GM23338 (cell line): Measurements from ENCODE around the gene ABCB8. TPM values are rescaled to one million over a fixed set of nuclear protein-coding genes. Genes with fewer than 3 reads are reported as not detected.

Experiments
- ATAC-seq: fragments of 200-7000 bp; cut with Tn5 transposase; 3 replicates; pipeline ENCODE4 v1.9.1; 2020
- DNase-seq: peaks from one replicate; pipeline ENCODE4 v3.0.0-alpha.2; 2015; ENCODE audit warnings: low spot score
- H2AFZ ChIP-seq: fragments of 200-600 bp; sonication (generic); 2 replicates; pipeline ENCODE4 v1.8.0; 2016; ENCODE audit warnings: antibody characterized with exemption, mild to moderate bottlenecking, moderate library complexity
- H3F3A ChIP-seq: fragments of 200-600 bp; sonication (generic); replicated peaks from 2 replicates; pipeline ENCODE4 v1.8.0; 2017; ENCODE audit warnings: antibody characterized with exemption, mixed run types, low read depth
- H3K27ac ChIP-seq: fragments of 200-600 bp; sonication (generic); 2 replicates; pipeline ENCODE4 v1.6.1; 2016; ENCODE audit warnings: low read depth
- H3K27me3 ChIP-seq: fragments of 200-600 bp; sonication (generic); 2 replicates; pipeline ENCODE4 v1.8.0; 2016; ENCODE audit warnings: mild to moderate bottlenecking, mixed run types, moderate library complexity; ENCODE audit not compliant: insufficient read depth
- H3K36me3 ChIP-seq: fragments of 200-600 bp; sonication (generic); 2 replicates; pipeline ENCODE4 v1.8.0; 2016; ENCODE audit warnings: mild to moderate bottlenecking; ENCODE audit not compliant: insufficient read depth
- H3K4me1 ChIP-seq: fragments of 200-600 bp; sonication (generic); 2 replicates; pipeline ENCODE4 v1.8.0; 2016; ENCODE audit warnings: mild to moderate bottlenecking, moderate library complexity; ENCODE audit not compliant: insufficient read depth
- H3K4me2 ChIP-seq: fragments of 200-600 bp; sonication (generic); 2 replicates; pipeline ENCODE4 v1.7.1; 2017; ENCODE audit warnings: mixed run types
- H3K4me3 ChIP-seq: fragments of 200-600 bp; sonication (generic); 2 replicates; pipeline ENCODE4 v1.6.1; 2016; ENCODE audit warnings: mixed run types
- H3K79me2 ChIP-seq: fragments of 200-600 bp; sonication (generic); replicated peaks from 2 replicates; pipeline ENCODE4 v1.8.0; 2017; ENCODE audit warnings: mild to moderate bottlenecking; ENCODE audit not compliant: insufficient read depth
- H3K9me2 ChIP-seq: fragments of 200-600 bp; sonication (generic); 2 replicates; pipeline ENCODE4 v1.8.0; 2017; ENCODE audit not compliant: insufficient read depth
- H4K20me1 ChIP-seq: fragments of 200-600 bp; sonication (generic); replicated peaks from 2 replicates; pipeline ENCODE4 v1.8.0; 2017; ENCODE audit warnings: mild to moderate bottlenecking; ENCODE audit not compliant: insufficient read depth
- H3K27ac Mint-ChIP-seq: 2 replicates; pipeline ENCODE4 v1.8.0; 2020; ENCODE audit warnings: inconsistent platforms, mild to moderate bottlenecking, moderate library complexity, mixed read lengths
- H3K27me3 Mint-ChIP-seq: 3 replicates; pipeline ENCODE4 v1.8.0; 2022; ENCODE audit warnings: low read depth, mild to moderate bottlenecking, moderate library complexity, mixed read lengths, inconsistent platforms; ENCODE audit not compliant: insufficient read depth, poor library complexity
- H3K36me3 Mint-ChIP-seq: 3 replicates; pipeline ENCODE4 v1.8.0; 2021; ENCODE audit warnings: low read depth, mild to moderate bottlenecking, inconsistent platforms, moderate library complexity, mixed read lengths
- H3K4me1 Mint-ChIP-seq: 3 replicates; pipeline ENCODE4 v1.8.0; 2020; ENCODE audit warnings: mild to moderate bottlenecking, inconsistent platforms, mixed read lengths
- H3K4me3 Mint-ChIP-seq: 3 replicates; pipeline ENCODE4 v1.8.0; 2021; ENCODE audit warnings: moderate library complexity, mild to moderate bottlenecking, inconsistent platforms, mixed read lengths
- H3K9me3 Mint-ChIP-seq: 3 replicates; pipeline ENCODE4 v1.8.0; 2020; ENCODE audit warnings: moderate library complexity, mild to moderate bottlenecking, inconsistent platforms, mixed read lengths
- CREB1 ChIP-seq: fragments of 250-450 bp; sonication (Bioruptor Pico); IDR thresholded peaks from 2 replicates; pipeline ENCODE4 v1.5.0; 2020; ENCODE audit warnings: low read depth, mild to moderate bottlenecking, moderate library complexity
- EZH2phosphoT487 ChIP-seq: fragments of 200-600 bp; sonication (generic); IDR thresholded peaks from one replicate; pipeline ENCODE4 v1.8.1; 2018; ENCODE audit warnings: antibody characterized with exemption; ENCODE audit not compliant: unreplicated experiment
- JUNB ChIP-seq: IDR thresholded peaks from one replicate; pipeline ENCODE4 v1.6.1; 2016; ENCODE audit warnings: antibody characterized with exemption; ENCODE audit not compliant: unreplicated experiment
- NANOG ChIP-seq: IDR thresholded peaks from 2 replicates; pipeline ENCODE4 v1.6.1; 2016; ENCODE audit warnings: antibody characterized with exemption, borderline replicate concordance
- POLR2AphosphoS5 ChIP-seq: IDR thresholded peaks from 2 replicates; pipeline ENCODE4 v1.6.1; 2016; ENCODE audit warnings: antibody characterized with exemption, low read depth
- STAT1 ChIP-seq: IDR thresholded peaks from one replicate; pipeline ENCODE4 v1.6.1; 2016; ENCODE audit warnings: antibody characterized with exemption; ENCODE audit not compliant: unreplicated experiment
- ZNF114 ChIP-seq: fragments of 250-450 bp; sonication (Bioruptor Pico); IDR thresholded peaks from 2 replicates; pipeline ENCODE4 v1.5.0; 2020; ENCODE audit warnings: mild to moderate bottlenecking, moderate library complexity
- ZNF331 ChIP-seq: fragments of 250-450 bp; sonication (Bioruptor Pico); IDR thresholded peaks from 2 replicates; pipeline ENCODE4 v1.5.0; 2020; ENCODE audit warnings: low read depth, mild to moderate bottlenecking, moderate library complexity
- polyA plus RNA-seq: library from polyadenylated mRNA; unstranded; fragments of >200 nt; fragmentation: Nextera tagmentation; extraction: Ambion mirVana; gene quantifications from 2 replicates; pipeline ENCODE4 v1.2.1, GENCODE V29; 2016
- total RNA-seq: library from RNA; depleted of rRNA; stranded (reverse); fragments of >200 nt; shearing (Covaris generic); gene quantifications from 2 replicates; pipeline ENCODE4 v1.2.3, GENCODE V29; 2014
- TF ChIP-seq, protein P1 (sequence below): IDR thresholded peaks from one replicate; pipeline ENCODE4 v1.6.1; 2018; ENCODE audit warnings: antibody characterized with exemption; ENCODE audit not compliant: unreplicated experiment
- TF ChIP-seq, protein P2 (sequence below): fragments of 250-450 bp; sonication (Bioruptor Pico); IDR thresholded peaks from 2 replicates; pipeline ENCODE4 v1.5.0; 2020; ENCODE audit warnings: mild to moderate bottlenecking, moderate library complexity
- TF ChIP-seq, protein P3 (sequence below): IDR thresholded peaks from 2 replicates; pipeline ENCODE4 v1.6.1; 2016; ENCODE audit warnings: antibody characterized with exemption

The ABCB8 gene
- total and polyA plus RNA-seq, 2 experiments from 2014 or later, result 11.4 to 27.1 TPM

DNA sequence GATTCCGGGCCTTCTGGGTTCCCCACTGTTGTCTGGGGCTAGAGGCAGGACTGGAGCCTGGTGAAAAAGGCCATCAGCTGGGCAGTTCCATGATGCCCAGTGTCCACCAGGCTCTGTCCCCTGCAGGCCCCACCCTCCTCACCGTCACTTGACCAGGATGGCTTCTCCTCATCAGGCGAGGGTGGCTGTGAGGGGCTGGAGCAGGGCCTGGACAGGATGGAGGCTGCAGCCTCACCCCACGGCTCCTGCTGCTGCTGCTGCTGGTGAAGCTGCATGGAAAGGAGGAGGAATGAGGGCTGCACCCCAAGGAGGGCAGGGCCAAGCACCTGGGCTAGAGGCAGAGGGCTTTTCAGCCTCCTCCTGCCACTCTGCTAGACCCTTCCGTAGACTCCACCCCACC lies 12.3 kb upstream of the ABCB8 start (continued):
- no peak for TF ChIP-seq CREB1 (CRISPR knock-in tag)
- TF ChIP-seq, protein P1, sequence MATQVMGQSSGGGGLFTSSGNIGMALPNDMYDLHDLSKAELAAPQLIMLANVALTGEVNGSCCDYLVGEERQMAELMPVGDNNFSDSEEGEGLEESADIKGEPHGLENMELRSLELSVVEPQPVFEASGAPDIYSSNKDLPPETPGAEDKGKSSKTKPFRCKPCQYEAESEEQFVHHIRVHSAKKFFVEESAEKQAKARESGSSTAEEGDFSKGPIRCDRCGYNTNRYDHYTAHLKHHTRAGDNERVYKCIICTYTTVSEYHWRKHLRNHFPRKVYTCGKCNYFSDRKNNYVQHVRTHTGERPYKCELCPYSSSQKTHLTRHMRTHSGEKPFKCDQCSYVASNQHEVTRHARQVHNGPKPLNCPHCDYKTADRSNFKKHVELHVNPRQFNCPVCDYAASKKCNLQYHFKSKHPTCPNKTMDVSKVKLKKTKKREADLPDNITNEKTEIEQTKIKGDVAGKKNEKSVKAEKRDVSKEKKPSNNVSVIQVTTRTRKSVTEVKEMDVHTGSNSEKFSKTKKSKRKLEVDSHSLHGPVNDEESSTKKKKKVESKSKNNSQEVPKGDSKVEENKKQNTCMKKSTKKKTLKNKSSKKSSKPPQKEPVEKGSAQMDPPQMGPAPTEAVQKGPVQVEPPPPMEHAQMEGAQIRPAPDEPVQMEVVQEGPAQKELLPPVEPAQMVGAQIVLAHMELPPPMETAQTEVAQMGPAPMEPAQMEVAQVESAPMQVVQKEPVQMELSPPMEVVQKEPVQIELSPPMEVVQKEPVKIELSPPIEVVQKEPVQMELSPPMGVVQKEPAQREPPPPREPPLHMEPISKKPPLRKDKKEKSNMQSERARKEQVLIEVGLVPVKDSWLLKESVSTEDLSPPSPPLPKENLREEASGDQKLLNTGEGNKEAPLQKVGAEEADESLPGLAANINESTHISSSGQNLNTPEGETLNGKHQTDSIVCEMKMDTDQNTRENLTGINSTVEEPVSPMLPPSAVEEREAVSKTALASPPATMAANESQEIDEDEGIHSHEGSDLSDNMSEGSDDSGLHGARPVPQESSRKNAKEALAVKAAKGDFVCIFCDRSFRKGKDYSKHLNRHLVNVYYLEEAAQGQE, result no peak

DNA sequence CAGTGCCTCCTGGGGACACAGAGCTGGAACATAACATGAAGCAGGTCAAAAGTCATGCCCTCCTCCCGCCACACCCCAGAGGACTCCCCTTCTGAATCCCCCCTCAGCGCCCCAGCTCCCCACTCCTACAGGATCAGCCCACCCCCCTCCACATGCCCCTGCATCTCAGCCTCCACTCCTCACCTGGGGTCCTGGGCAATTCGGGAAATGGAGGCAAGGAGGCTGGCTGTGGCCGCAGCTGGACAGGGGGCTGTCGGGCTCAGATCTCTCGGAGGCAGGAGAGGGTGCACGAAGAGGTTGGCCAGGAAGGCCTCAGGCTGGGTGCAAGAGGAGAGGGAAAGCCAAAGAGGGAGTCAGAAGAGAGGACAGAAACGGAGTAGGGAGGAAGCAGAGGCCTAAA lies 11.7 kb upstream of the ABCB8 start:
- Mint-ChIP-seq H3K4me1 (peaks cover 40% of the 10 kb centered on the region), H3K27me3 (peaks cover 65% of the 10 kb centered on the region), H3K27ac (no peak overlapping the region), H3K4me3 (no peak overlapping the region), H3K9me3 (peaks cover 4% of the 10 kb centered on the region; the same call in 2 of the 3 replicates), H3K36me3 (peaks cover 11% of the 10 kb centered on the region)
- Histone ChIP-seq H4K20me1 (no peaks in the 10 kb centered on the region), H3K4me1 (peaks cover 20% of the 10 kb centered on the region), H3K4me3 (no peak overlapping the region), H3K4me2 (no peak overlapping the region), H3K9me2 (no peaks in the 10 kb centered on the region), H3K79me2 (no peaks in the 10 kb centered on the region), H2AFZ (no peak overlapping the region), H3K27me3 (peaks cover 62% of the 10 kb centered on the region), H3F3A (peaks cover 9% of the 10 kb centered on the region; the same call in 1 of the 2 replicates), H3K27ac (no peak overlapping the region), H3K36me3 (no peaks in the 10 kb centered on the region; the same call in 1 of the 2 replicates)
- ATAC-seq (no peak), DNase-seq (no peak)
- TF ChIP-seq, protein P2, sequence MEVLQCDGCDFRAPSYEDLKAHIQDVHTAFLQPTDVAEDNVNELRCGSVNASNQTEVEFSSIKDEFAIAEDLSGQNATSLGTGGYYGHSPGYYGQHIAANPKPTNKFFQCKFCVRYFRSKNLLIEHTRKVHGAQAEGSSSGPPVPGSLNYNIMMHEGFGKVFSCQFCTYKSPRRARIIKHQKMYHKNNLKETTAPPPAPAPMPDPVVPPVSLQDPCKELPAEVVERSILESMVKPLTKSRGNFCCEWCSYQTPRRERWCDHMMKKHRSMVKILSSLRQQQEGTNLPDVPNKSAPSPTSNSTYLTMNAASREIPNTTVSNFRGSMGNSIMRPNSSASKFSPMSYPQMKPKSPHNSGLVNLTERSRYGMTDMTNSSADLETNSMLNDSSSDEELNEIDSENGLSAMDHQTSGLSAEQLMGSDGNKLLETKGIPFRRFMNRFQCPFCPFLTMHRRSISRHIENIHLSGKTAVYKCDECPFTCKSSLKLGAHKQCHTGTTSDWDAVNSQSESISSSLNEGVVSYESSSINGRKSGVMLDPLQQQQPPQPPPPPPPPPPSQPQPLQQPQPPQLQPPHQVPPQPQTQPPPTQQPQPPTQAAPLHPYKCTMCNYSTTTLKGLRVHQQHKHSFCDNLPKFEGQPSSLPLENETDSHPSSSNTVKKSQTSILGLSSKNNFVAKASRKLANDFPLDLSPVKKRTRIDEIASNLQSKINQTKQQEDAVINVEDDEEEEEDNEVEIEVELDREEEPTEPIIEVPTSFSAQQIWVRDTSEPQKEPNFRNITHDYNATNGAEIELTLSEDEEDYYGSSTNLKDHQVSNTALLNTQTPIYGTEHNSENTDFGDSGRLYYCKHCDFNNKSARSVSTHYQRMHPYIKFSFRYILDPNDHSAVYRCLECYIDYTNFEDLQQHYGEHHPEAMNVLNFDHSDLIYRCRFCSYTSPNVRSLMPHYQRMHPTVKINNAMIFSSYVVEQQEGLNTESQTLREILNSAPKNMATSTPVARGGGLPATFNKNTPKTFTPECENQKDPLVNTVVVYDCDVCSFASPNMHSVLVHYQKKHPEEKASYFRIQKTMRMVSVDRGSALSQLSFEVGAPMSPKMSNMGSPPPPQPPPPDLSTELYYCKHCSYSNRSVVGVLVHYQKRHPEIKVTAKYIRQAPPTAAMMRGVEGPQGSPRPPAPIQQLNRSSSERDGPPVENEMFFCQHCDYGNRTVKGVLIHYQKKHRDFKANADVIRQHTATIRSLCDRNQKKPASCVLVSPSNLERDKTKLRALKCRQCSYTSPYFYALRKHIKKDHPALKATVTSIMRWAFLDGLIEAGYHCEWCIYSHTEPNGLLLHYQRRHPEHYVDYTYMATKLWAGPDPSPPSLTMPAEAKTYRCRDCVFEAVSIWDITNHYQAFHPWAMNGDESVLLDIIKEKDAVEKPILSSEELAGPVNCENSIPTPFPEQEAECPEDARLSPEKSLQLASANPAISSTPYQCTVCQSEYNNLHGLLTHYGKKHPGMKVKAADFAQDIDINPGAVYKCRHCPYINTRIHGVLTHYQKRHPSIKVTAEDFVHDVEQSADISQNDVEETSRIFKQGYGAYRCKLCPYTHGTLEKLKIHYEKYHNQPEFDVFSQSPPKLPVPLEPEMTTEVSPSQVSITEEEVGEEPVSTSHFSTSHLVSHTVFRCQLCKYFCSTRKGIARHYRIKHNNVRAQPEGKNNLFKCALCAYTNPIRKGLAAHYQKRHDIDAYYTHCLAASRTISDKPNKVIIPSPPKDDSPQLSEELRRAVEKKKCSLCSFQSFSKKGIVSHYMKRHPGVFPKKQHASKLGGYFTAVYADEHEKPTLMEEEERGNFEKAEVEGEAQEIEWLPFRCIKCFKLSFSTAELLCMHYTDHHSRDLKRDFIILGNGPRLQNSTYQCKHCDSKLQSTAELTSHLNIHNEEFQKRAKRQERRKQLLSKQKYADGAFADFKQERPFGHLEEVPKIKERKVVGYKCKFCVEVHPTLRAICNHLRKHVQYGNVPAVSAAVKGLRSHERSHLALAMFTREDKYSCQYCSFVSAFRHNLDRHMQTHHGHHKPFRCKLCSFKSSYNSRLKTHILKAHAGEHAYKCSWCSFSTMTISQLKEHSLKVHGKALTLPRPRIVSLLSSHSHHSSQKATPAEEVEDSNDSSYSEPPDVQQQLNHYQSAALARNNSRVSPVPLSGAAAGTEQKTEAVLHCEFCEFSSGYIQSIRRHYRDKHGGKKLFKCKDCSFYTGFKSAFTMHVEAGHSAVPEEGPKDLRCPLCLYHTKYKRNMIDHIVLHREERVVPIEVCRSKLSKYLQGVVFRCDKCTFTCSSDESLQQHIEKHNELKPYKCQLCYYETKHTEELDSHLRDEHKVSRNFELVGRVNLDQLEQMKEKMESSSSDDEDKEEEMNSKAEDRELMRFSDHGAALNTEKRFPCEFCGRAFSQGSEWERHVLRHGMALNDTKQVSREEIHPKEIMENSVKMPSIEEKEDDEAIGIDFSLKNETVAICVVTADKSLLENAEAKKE, result no peak
- TF ChIP-seq, protein P3, sequence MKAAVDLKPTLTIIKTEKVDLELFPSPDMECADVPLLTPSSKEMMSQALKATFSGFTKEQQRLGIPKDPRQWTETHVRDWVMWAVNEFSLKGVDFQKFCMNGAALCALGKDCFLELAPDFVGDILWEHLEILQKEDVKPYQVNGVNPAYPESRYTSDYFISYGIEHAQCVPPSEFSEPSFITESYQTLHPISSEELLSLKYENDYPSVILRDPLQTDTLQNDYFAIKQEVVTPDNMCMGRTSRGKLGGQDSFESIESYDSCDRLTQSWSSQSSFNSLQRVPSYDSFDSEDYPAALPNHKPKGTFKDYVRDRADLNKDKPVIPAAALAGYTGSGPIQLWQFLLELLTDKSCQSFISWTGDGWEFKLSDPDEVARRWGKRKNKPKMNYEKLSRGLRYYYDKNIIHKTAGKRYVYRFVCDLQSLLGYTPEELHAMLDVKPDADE, result no peak
- TF ChIP-seq POLR2AphosphoS5, result no peak
- no peak for TF ChIP-seq CREB1 (CRISPR knock-in tag)
- TF ChIP-seq, protein P1, result no peak
- TF ChIP-seq ZNF114 (CRISPR knock-in tag), result no peak
- TF ChIP-seq STAT1, result no peak
- TF ChIP-seq NANOG, result no peak
- no peak for TF ChIP-seq JUNB
- TF ChIP-seq EZH2phosphoT487, result no peak
- TF ChIP-seq ZNF331 (CRISPR knock-in tag), result no peak
